Measurements from ENCODE around the gene ELOVL7.
"Not testable (repeated sequence)": the region's sequence is repeated elsewhere in the genome, so short reads cannot be mapped to it uniquely, and the experiment has no call there.

ELOVL7 gene

DNA sequence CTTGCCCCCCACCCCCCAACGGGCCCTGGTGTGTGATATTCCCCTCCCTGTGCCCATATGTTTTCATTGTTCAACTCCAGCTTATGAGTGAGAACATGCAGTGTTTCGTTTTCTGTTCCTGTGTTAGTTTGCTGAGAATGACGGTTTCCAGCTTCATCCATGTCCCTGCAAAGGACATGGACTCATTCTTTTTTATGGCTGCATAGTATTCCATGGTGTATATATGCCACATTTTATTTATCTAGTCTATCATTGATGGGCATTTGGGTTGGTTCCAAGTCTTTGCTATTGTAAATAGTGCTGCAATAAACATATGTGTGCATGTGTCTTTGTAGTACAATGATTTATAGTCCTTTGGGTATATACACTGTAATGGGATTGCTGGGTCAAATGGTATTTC is 132.2 kb downstream of the ELOVL7 start:
- not testable (repeated sequence) for DNase-seq, ATAC-seq

DNA sequence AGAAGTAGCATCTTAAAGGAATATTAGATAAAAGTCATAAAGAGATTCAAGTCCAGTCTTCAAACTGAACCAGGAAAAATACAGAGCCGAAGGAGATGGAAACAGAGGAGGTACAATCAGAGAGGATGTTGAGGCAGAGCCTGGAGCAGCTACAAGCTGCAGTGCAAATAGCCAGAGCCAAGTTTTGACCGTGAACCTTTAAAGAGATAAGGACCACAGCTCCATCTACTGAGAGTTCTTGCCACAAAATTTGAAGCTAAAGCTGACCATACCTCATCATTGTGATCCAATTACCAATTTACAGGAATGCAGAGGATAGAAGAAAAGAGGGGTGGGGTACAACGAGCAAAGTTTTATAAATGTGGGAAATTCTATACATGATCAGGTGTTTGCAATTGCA is 133.7 kb downstream of the ELOVL7 start:
- ATAC-seq = no peak
- DNase-seq = no peak

DNA sequence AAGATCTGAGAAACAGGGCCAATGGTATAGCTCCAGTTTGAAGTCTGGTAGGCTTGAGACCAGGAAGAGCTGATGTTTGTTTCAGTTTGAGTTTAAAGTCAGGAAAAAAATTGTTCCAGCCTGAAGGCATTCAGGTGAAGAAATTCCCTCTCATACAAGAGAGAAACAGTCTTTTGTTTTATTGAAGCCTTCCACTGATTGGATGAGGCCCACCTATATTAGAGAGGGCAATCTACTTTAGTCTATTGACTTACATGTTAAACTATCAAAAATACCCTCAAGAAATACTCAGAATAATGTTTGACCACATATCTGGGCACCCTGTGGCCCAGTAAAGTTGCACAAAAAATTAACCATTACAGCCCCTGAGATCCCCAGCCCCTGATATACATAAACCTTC is 138.9 kb downstream of the ELOVL7 start:
- DNase-seq (no peak), ATAC-seq (no peak)

GRCh38 chr5:60703944-60704343 is 140.1 kb downstream of the ELOVL7 start:
- ATAC-seq (no peak), DNase-seq (no peak)
